NCI-H1930 (cell line): ENCODE data around the gene FGF12.

ENCODE experiments used
- DNase-seq, 2 experiments: peaks; one replicate each; lab custom pipeline; 2025; lab: John Stamatoyannopoulos, UW

FGF12 gene

DNA sequence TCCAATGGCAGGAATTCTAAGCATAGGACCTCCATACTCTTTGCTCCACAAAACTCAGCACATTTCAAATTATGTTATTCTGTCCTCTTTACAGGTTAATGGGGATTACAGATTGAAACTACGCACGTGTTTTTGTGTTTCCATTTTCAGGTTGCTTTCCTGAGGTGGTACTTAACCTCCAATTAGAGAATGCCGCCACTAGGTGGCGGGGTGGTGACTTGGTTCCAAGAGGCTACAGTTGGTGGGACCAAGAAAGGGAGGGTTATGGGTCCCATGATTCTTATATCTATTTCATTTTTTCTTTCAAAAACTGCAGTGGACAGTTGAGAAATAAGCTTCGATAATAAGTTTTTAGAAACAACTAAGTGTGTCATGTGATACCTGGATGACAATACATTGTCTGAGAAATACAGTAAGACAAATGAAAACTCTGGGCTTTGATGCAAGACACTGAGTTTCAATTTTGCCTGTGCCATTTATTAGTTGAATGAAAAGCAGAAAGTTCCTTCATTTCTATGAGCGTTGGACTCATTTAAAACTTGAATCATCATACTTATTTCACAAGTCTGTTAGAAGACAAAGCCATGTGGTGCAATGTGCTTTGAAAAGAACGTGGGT is 539.0 kb downstream of the FGF12 start:
- no peak for DNase-seq

DNA sequence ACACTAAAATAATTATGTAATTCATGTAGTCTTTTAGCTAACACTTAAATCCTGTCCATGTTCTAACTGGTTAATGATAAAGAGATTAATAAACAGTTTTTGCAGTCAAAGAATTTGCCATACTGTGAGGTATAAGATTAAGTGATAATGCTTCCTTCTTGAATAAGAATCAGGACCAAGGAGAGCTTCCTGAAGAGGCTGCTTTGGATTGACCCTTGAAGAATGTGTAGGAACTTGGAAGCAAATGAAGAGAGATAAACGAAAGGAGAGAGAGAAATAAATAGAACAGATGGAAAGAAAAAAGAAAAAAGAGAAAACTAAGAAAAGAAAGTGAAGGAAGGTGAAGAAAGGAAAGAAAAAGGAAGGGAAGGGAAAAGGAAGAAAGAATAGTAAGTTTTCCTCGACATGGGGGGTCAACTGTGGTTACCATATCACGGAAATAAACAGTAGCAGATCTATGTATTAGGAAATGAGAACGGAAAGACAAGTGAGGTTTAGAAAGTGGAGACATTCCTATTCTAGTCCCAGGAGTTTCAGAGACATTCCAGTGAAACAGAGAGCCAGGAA is 539.8 kb downstream of the FGF12 start:
- DNase-seq: no peak

DNA sequence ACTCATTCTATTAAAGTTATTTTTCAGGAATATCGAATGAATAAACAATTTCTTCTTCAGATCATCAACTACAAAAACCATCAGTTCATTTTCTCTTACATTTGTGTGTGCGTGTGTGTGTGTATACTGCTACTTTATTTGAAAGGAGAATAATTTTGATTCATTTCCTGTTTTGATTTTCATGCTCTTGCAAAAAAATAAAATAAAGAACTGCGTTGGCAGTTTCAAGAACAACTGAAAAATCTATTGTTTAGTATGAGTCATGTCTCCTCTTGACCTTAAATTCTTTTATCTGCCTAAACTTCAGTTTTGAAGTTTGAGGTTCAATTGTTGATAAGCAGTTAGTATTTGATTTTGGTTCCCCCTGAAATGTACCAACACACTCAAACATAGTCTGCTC is 540.8 kb downstream of the FGF12 start:
- DNase-seq: no peak

DNA sequence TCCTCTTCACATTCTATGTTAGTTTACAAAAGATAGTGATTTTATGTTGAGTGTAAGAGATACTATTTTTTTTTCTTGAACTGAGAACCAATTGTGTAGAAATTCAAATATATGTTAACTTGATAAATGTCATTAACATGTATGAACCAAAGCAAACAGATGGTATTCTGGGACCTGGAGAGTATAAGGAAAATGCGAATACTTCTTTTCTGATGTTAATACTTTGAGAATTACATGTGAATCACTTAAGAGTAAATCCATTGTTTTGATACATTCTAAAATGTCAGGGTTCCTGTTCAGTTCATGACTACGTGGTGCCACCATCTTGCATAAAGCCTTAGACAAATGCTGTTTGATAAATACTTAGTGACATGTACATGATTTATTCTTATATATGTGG is 541.3 kb downstream of the FGF12 start:
- no peak for DNase-seq

DNA sequence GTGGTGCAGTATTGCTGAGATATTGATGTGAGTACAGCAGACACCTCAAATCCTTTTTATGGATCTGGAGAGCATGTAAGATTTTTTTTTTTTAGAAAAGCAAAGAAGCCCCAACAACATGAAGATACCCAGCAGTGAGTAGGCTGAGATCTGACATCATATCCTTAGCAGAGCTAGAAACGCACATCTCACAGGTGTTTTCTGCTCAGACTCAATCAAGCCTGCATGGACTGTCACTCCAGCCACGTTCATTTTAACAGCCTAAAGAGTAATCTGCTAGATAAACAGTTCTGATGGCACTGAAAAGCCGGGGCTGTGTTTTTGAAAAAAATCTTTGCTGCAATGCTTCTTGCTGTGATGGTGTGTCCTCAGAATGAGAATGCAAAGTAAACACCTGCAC is 544.2 kb downstream of the FGF12 start:
- no peak for DNase-seq

DNA sequence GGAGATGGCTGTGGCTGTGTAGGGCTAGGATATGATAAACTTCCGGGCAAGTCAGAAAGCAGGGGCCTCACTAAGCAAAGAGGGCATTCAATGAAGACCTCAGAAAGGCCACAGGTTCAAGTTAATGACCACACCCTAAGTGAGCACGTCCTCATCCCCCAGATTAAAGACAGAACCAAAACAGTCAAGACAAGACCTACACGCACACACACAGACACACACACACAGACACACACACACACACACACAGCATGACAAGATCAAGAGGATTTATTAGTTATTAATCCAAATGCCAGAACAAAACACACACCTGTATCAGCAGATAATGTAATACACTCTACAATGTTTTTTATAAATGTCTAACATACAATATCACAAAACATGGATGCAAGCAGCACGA is 546.2 kb downstream of the FGF12 start:
- no peak for DNase-seq

DNA sequence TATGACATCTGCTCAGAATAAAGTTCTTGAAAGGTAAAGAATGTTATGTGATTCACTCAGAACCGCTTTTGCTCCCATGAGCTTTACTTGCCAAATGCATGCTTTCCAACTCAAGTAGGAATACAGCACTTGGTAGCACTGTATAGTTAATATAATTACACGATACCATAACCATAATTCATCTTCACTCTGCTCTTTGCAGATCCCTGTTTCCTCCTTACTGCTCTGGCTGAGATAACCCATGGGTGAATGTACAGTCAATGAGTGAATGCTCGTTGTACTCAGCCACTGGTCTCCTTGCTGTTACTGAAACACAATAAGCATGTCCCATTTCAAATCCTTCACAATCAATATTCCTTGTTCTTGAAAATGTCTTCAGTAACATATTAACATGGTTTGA is 550.0 kb downstream of the FGF12 start:
- no peak for DNase-seq

DNA sequence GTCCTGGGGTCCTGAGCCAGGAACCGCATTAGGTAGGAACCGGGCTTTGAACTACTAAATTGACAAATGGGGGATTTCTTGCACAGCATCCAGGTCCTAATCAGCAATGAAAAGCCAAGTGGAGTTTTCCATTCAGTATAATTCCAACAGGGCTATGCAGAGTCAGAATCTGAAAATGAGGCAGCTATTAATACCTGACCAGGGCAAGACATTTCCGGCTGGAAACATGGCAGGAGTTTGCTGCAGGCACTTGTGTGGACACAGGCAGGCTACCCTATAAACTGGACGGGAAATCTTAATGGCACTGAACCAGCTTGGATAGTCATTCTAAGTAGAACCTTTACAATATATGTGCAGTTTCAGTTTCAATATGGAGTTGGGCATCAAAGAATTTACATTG is 553.1 kb downstream of the FGF12 start:
- no peak for DNase-seq

DNA sequence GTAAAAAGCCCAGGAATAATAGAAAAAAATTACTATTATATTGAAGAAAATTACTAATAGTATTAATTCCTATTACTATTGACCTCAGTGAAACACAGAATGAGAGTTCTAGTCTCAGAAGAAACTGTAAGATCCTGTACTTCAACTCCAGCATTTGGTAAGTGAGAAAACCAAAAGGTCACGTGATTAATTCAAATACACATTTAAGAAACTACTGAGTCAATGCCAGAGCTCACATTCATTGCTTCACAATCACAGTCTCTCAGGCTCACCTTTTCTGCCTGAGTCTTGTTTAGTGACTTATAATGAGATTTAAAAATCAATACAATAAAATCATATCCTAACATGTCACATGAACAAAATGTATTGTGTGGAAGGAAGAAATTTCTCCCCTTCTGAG is 556.1 kb downstream of the FGF12 start:
- DNase-seq: no peak

DNA sequence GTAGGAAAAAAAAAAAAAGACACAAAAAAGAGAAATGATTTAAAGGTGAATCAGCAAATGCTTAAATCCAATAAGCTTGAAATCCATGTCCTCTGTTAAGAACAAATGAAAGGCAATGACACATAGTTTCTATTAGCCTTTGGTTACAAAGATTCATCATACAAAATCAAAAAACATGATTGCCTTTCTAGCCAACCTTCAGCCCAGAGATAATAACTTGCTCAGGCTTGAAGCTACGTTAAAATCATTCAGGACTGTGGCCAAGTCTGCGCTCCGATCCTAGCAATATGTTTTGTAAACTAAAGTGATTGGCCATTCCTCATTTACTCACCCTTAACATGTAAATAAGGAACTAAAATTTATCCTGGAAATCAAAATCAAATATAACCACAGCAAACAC is 556.7 kb downstream of the FGF12 start:
- DNase-seq: no peak

DNA sequence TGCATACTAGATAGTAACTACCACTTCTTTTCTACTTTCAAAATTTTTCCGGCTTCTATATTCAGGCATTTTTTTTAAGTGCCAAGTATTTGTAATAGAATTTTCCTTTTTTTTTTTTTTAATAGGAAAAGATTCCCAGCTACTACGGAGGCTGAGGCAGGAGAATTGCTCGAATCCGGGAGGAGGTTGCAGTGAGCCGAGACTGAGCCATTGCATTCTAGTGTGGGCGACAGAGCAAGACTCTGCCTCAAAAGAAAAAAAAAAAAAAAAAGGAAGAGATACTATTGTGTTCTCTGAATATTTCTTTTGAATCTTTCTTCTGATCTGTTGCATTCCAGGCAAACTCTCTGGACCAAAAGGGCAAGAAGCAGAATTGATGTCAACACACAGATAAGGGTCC is 557.3 kb downstream of the FGF12 start:
- DNase-seq: no peak

DNA sequence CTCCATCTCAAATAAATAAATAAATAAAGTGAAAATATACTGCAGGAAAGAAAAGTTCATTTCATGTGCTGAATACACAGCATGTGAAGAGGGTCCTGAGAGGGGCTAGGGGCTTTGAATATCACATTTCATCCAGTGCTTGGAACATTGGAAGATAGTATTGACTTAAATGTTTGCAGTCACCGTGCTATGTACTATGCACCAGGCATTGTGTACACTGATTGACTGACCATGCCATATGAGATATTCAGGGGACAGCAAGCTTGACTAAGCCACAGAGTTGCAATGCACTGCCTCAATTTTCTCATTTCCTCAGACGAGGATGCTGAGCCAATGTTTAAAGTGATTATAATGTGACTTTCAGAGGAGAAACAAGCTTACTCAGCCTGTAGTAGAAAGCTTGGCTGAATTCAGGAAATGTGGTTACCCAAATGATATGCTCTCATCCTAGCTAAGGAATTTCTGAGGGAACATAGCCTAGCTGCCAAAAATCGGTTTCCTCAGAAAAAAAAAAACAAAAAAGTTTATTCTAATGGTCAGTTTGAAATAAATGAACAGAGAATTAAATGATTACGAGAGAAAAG is 557.9 kb downstream of the FGF12 start:
- no peak for DNase-seq

DNA sequence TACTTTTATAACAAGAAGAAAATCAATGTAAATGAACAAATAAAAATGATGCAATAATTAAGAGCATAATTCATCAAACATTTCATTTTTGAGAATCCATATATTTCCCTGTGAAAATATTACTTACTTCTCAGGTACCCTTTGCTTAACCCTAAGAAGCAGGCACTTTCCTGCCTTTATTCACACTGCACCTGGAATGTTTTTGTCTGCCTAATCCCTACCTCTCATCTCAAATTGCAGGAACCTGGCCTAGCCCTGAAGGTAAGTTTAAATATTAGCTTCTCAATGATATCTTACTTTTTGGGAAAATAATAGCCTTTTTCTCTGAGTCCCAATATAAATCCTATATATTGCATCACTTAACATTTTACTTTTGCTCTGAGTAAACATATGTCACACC is 559.1 kb downstream of the FGF12 start:
- no peak for DNase-seq

DNA sequence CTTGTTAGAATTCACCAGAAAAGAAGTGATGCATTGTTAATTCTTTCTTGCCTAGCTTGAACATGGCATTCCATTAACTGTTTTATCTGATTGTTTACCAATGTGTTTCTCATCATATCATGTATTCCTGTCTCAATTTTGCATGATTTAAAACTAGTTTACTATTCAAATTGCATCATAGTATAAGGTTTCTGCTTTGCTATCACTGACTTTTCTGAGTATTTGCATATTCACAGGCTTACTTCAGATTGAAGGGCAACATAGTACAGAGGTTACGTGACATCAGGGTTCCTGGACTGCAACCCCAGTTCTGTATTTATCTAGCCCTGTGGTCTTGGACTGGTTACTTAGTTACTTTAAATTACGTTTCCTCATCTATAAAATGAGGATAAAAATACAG is 561.8 kb downstream of the FGF12 start:
- DNase-seq: no peak

DNA sequence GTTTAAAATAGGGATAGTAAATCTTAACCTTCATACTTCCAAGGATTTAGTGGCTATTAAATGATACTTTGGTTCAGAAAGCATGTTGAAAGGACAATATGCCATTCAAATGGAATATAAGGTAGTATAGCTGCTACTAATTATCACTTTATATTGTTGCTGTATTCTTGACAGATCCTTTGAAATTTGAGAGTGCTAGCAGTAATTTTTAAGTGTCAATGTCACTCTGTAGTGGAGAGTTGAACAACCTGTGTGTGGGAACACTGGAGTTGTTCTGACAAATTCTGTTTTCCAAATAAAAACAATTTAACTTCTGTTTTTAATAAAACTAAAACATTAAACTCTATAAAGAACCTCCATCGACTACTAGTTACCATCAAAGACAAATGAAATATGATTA is 565.7 kb downstream of the FGF12 start:
- no peak for DNase-seq

DNA sequence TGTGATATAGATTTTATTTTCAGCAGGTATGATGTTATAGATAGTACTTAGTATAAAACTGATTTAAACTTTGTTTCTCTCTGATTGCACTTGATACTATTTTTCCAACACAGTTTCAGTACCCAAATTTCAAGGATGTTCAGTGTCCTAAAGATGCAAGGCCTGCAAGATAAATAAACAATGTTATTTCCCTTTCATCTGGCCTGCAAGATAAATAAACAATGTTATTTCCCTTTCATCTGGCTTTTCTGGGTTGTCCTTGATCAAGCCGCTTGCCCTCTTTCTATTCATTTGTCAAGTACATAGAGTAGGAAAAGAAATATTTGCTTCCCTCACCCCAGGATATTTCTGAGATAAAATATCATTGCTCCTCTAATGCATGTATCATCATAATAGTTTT is 571.0 kb downstream of the FGF12 start:
- no peak for DNase-seq

DNA sequence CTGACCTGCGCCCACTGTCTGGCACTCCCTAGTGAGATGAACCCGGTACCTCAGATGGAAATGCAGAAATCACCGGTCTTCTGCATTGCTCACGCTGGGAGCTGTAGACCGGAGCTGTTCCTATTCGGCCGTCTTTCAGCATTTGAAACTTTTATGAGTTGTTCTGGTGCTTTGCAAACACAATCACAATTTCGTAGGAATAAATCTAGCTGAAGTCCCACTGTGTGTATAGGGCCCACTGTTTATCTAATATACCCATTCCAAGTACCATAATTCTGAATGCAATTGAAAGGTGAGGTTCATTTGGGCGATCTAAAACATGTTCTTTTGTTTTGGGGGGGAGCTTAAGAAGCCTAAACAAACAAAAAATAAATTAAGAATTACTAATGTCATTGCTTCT is 572.1 kb downstream of the FGF12 start:
- no peak for DNase-seq

DNA sequence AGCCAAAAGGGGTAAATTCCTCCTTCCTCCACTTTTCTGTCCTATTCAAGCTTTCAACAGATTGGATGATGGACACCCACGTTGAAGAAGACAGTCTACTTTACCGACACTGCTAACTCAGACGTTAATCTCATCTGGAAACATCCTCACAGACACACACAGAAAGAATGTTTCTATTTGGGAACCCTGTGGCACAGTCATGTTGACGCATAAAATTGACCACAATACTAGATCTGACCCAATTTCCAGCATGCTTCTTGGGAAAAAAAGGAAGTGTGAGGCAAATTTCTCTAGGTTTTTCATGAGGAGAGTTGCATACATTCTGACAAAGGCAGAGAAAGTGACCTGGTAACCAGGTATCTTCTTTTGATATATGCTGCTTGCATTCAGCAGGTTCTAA is 594.1 kb downstream of the FGF12 start:
- DNase-seq: no peak

DNA sequence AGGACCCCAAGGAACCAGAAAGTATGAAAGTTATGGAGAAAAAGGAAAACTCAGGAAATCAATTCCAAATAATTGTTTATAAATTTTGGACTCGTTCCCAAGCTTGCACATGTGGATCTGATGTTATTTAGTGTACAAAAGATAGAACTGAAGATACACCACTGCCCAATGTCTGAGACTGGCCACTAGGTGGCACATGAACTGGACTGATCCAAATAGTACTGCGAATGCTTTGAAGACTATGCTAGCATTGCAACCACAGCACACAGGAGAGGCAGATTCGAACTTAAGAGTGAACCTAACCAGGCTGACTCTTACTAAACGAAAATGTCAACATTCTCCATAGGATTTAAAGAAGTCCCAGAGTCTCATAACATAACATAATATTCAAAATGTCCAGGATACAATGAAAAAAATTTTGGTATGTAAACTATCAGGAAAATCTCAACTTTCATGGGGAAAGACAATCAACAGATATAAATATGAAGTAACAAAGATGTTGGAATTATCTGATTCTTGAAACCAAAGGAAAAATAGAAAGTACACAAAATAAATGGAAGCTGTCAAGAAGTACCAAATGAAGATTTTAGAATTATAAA is 596.7 kb downstream of the FGF12 start:
- DNase-seq: no peak

DNA sequence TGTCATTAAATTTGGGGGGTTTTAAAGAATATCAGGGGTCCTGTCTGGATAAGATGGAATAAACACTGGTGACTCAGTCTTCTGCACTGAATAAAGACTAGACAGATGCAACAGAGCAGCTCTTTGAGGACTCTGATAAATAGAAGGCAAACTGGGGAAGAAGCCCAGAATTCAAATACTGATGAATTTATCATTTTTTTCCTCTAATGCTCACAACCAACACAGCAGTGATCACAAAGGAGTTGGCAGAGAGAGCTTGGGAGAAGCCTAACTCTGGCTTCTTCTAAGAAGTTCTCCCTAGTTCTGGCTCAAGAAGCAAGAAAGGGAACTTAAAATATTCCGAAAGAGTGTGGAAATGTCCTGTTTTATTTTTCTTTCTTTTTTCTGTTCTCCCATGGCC is 597.8 kb downstream of the FGF12 start:
- DNase-seq: no peak

DNA sequence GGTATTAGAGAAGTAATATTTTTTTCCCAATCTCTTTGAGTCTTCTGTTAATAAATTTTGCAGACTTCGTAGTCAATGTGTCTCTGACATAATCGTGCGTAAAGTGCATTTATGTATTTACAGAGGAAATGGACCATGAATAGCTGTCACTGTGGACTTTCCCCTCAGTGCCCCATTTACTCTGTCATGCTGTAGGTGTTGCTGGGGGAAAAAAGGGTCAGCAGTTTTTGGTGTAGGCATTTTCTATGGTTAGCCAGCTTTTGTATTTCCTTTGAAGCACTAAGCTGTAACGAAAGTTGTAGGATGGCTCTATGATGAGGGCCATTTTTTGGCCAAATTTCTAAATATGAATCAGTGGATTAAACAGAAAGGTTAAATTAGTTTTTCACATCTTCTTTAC is 598.4 kb downstream of the FGF12 start:
- no peak for DNase-seq

DNA sequence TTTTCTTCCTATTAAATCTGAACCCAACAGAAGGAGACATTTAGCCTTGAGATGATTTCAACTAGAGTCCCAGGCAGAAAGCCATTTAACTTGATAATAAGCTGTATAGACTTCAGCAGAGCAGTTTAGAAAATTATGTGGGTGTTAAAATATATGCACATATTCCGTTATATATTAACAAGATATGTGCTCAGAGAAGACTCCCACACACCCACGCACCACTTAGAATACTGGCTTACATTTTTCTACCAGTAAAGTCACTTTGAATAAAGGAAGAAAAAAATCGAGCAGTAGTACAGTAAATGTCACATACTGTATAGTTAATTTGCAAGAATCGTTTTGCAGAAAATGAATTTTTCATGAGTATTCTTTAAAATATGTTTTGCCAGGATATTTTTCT is 599.3 kb downstream of the FGF12 start:
- no peak for DNase-seq

DNA sequence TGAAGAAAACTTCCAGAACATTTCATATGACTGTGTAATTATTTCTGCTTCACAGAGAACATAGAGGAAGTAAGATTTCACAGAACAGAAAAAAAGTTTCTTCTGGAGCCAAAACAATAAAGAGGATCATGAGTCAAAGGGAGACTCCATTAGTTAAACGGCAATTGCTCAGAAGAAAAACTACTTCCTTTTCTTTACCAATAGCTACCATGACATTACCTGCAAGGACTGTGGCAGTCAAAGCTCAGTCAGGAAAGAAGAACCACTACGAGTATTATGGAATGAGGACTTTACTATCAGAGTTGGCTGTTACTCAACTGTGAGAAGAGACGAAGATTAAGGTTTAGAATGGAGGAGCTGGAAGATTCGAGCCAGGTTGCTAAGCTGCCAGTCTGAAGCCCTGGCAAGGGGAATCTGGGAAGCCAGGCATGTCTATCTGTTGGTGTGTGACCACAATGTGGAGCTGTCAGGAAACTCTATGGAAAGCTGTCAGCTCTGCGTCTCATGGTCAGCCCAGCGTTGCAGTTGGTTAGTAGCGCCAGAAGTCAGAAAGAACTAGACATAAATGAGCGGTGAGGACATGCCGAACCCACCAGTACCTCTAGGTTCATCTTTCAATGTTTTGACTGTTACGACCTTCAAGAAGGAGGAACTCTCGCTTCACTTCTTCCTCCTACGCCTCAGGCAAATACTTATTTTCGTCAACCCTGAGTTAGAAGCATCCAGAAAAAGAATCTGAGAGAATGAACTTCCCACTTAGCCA is 604.3 kb downstream of the FGF12 start:
- no peak for DNase-seq
